Posterior cingulate gyrus (tissue), 11 donors: Measurements from ENCODE around the gene NTM.

Experiments used
- DNase-seq, 10 donors: peaks; one replicate each; pipeline versions ENCODE4 v3.0.0 to v3.0.0-alpha.2; 2020 to 2021; ENCODE audit warnings: mixed read lengths in 3 of 10
- intact Hi-C: fragments of 100-400 bp; cut with DNase I; formaldehyde crosslinking; loops from one replicate; pipeline ENCODE4 v1.15.1; 2023

NTM gene

GRCh38 chr11:131583938-131584337 is 213.5 kb downstream of the NTM start:
- intact Hi-C loops = loop anchor here (2.0 to 5.0 kb wide), 3 partner anchors 37 to 87 kb away; no protein-coding TSS in a partner anchor
- no peak for DNase-seq

GRCh38 chr11:131584785-131585592 is 214.6 kb downstream of the NTM start:
- intact Hi-C loops = loop anchor here (2.0 to 5.0 kb wide), 3 partner anchors 38 to 86 kb away; no protein-coding TSS in a partner anchor
- DNase-seq = peak; percentile 88 to 99 (median 94)

- peak in 2 of 10 donors; percentile 64 for DNase-seq
- intact Hi-C loops = no loop called here
Observed at GRCh38 chr11:131588057-131588456, 217.6 kb downstream of the NTM start.

- intact Hi-C loops = no loop called here
- DNase-seq = peak in 1 of 10 donors; percentile 86
Observed at GRCh38 chr11:131591051-131591461, 220.6 kb downstream of the NTM start.

- DNase-seq = peak in 1 of 10 donors; percentile 12
- intact Hi-C loops = no loop called here
Observed at GRCh38 chr11:131592152-131592551, 221.7 kb downstream of the NTM start.

- peak in 7 of 10 donors; percentile 49 to 92 (median 70) for DNase-seq
- intact Hi-C loops = no loop called here
Observed at GRCh38 chr11:131592734-131593133, 222.3 kb downstream of the NTM start.

GRCh38 chr11:131593301-131593700 is 222.9 kb downstream of the NTM start:
- DNase-seq = peak in 1 of 10 donors; percentile 46
- intact Hi-C loops = no loop called here

GRCh38 chr11:131595797-131596196 is 225.4 kb downstream of the NTM start:
- intact Hi-C loops = no loop called here
- DNase-seq = no peak

GRCh38 chr11:131597890-131598289 is 227.5 kb downstream of the NTM start:
- intact Hi-C loops = no loop called here
- no peak for DNase-seq

GRCh38 chr11:131598305-131598704 is 227.9 kb downstream of the NTM start:
- DNase-seq = no peak
- intact Hi-C loops = no loop called here

GRCh38 chr11:131599285-131599684 is 228.9 kb downstream of the NTM start:
- intact Hi-C loops = no loop called here
- no peak for DNase-seq

GRCh38 chr11:131600628-131601027 is 230.2 kb downstream of the NTM start:
- intact Hi-C loops = no loop called here
- no peak for DNase-seq

- intact Hi-C loops = no loop called here
- DNase-seq = no peak
Observed at GRCh38 chr11:131601586-131601985, 231.2 kb downstream of the NTM start.

- DNase-seq = no peak
- intact Hi-C loops = no loop called here
Observed at GRCh38 chr11:131602431-131602830, 232.0 kb downstream of the NTM start.

- intact Hi-C loops = no loop called here
- DNase-seq = no peak
Observed at GRCh38 chr11:131606811-131607335, 236.5 kb downstream of the NTM start.

GRCh38 chr11:131609337-131609736 is 238.9 kb downstream of the NTM start:
- intact Hi-C loops = no loop called here
- no peak for DNase-seq

GRCh38 chr11:131609921-131610320 is 239.5 kb downstream of the NTM start:
- no peak for DNase-seq

GRCh38 chr11:131611322-131611721 is 240.9 kb downstream of the NTM start:
- intact Hi-C loops = no loop called here
- no peak for DNase-seq

More at GRCh38 chr11:131609921-131610320, 239.5 kb downstream of the NTM start:
- intact Hi-C loops = no loop called here

GRCh38 chr11:131612533-131612932 is 242.1 kb downstream of the NTM start:
- intact Hi-C loops = no loop called here
- DNase-seq = no peak

GRCh38 chr11:131614631-131615030 is 244.2 kb downstream of the NTM start:
- peak in 7 of 10 donors; percentile 47 to 90 (median 75) for DNase-seq
- intact Hi-C loops = no loop called here

GRCh38 chr11:131615611-131616010 is 245.2 kb downstream of the NTM start:
- intact Hi-C loops = no loop called here
- DNase-seq = no peak
